HL-60/S4 treated with retinoic acid at 250 ng/mL for 4 days and 3 days (cell line): ENCODE measurements around the gene CSNK2B.

ENCODE experiments used
- in situ Hi-C: fragments of 300-500 bp; cut with MboI; formaldehyde crosslinking; loops from 2 replicates; pipeline ENCODE4 v1.7.0; 2022; ENCODE audit warnings: low sequenced_read_pairs

CSNK2B gene

DNA sequence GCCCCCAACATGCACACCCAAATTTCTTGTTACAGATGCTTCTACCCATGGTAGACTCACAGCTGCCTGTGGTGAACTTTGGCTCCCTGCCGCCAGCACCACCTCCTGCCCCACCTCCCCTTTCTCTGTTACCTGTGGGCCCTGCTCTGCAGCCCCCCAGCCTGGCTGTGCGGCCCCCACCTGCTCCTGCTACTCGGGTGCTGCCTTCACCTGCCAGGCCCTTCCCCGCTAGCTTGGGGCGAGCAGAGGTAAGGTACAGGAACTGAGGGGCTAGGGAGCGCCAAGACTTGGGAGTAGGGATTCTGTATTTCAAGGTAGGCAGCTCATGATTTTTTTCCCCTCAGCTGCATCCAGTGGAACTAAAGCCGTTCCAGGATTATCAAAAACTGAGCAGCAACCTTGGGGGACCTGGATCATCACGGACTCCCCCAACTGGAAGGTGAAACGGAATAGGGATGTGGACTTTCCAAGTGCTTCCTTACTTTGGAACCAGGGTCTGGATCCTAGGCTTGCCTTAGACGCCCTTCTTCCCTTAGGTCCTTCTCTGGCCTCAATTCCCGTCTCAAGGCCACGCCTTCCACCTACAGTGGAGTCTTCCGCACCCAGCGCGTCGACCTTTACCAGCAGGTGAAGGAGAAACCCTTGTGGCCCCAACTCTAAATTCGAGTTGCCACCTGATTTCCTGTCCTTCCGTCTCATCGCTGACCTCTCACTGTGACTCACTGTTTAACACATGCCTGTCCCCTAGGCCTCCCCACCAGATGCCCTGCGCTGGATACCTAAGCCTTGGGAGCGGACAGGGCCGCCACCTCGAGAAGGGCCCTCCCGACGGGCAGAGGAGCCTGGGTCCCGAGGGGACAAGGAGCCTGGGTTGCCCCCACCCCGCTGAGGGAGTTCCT lies 28.9 kb upstream of the CSNK2B start:
- in situ Hi-C loops, result no loop called here

DNA sequence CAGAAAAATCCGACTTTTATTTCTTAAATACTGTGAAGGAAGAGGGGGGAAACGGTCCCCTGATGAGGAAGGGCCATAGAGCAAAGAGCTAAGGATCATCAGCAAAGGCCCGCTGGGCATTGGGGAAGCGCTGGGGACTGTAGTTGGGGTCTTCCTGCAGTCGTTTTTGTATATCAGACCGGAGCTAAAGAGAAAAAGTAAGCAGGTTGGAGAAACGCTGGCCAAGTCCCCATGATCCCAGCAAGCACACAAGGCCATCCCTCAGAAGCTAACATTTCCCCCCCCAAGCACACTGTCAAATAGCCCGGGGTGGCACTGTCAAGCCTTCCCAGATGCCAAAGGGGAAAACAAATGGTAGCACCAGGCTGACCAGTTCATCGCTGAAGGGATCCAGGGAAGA lies 26.8 kb upstream of the CSNK2B start:
- in situ Hi-C loops, result no loop called here

DNA sequence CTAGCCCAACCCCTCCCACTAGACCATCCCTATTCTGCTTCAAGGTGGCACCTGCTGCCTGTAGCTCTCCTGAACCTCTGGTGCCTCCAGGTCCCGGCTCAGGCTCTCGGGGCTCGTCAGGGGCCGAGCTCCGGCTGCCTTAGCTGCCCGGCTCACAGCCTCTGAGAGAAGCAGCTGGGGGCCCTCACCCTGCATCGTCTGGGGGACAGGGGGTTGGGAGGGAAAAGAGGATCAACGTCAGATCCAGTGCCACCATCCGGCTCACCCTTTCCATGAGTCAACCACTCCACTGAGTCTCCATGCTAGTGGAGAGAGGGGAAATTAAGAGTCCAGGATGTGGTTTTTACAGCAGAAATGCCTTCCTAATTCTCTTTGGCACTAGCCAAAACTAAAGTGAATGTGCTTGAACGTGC lies 26.4 kb upstream of the CSNK2B start:
- in situ Hi-C loops, result no loop called here

DNA sequence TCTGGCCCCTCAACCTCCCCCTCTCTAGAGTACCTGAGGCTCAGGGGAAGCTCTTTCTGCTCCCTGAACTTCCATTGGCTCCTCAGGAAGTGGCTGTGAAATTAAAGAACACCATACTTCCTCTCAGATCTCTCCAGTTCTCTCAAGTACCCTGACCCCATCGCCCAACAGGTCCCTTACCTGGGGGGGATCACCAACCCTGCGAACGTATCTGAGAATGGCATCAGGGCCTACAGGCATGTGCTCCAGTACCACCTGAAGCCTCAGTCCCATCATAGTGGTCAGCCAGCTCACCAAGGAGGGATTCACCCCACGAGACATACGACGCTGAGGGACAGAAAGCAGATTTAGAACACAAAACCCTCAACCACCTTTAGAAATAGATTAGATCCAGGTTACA lies 25.3 kb upstream of the CSNK2B start:
- in situ Hi-C loops, result no loop called here

DNA sequence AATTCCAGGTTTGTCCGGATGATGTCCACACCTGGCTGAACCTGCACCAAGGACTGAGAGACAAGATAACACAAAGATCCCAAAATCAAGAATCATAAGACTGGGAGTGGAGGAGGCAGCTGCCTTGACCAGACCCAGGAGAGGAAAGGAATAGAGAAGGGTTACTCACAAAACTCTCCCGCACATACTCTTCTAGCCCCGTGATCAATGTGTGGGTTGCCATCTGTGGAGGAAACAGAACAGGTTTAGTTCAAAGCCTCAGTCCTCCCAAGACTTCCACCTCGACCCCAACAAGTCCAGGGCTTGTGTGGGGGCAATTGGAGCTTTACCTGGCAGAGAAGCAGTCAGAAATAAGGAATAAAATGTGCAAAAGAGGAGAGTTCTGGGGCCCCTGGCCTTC lies 24.5 kb upstream of the CSNK2B start:
- in situ Hi-C loops, result no loop called here

DNA sequence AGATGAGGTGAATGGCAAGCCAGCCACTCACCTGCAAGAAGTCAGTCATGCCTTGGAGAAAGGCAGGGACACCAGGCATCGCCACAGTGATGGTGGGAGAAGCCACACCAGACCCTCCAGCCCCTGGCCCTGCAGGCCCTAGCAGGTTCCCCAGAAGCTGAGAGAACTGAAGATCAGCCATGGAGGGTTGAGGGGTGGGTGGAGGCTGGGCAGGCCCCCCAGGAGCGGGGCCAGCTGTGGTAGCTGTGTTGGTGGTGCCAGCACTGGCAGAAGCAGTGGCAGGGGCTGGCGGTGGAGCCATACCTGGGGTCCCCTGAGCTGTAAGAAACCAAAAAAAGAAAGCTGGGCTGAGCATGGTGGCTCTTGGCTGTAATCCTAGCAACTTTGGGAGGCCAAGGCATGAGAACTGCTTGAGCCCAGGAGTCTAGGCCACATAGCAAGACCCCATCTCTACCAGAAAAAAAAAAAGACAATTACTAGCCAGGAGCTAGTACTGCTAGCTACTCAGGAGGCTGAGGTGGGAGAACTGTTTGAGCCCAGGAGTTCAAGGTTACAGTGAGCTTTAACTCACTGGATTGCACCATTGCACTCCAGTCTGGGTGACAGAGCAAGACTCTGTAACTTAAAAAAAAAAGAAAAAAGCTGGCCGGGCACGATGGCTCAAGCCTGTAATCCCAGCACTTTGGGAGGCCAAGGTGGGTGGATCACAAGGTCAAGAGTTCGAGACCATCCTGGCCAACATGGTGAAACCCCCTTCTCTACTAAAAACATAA lies 22.9 kb upstream of the CSNK2B start:
- in situ Hi-C loops, result no loop called here

DNA sequence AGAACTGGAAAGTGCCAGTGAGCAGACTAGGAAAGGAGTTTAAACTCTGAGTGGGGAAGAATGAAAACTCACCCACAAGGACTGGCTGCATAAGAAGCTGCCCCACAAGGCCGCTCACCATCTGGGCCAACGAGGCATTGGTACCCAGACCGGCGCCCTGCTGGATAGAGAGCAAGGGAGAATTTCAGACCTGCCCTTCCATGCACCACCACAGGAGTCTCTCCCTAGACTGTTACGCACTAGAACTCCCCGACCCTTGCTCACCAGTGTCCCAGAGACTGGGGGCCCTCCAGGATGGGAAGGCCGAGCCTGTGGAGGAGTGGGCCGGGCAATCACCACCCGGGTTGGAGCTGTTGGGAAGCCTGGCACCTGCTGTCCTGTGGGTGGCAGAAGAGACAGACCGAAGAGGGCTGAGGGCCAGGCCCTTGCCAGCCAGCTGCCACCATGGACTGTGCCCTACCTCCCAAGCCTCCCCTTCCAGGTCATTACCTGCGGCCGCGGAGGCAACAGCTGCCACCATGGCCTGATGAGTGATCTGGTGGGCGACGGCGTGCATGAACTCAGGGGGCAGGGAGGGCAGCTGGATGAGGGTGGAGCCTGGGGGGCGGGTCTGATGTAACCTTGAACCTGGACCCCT lies 21.9 kb upstream of the CSNK2B start:
- in situ Hi-C loops, result no loop called here

DNA sequence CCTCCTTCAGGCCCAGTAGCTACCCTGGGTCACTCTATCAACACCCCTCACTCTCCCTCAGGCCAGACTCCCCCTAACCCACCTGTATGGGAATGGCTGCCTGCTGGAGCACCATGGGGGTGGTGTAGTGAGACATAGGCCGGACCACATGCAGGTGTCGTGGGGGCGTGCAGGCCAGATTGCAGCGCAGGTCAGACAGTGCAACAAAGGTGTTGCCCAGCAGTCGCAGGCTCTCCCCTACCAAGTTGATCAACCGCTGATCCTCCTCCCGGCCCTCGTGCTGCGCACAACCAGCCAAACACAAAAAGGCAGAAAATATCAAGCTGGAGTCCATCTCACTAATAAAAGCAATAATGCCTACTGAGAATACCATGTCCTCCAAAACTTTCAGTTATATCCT lies 20.6 kb upstream of the CSNK2B start:
- in situ Hi-C loops, result no loop called here

DNA sequence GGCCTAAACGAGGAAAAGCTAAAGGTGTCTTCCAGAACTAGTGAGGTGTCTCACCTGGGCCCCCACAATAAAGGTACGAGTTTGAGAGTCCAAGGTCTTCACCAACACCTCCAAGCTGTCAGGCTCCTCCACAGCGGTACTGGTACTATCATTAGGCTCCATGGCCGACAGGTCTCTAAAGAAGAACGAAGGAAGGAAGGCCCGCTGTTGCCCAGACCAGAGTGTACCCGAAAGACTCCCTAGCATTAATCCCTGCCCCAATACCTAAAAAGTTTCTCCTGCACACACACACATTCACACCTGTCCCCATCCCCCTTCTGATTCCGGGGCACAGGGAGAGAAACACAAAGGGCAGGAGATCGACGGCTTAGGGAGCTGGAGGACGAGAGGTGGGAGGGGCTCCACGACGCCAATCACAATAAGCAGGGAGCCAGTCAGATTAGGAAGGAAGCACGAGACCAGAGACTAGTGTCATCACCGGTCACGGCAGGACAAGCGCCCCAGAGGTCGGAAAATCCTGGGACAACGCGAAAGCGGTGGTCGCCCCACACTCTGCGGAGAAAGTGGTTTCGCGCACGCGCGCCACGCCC lies 14.2 kb upstream of the CSNK2B start:
- in situ Hi-C loops, result no loop called here

DNA sequence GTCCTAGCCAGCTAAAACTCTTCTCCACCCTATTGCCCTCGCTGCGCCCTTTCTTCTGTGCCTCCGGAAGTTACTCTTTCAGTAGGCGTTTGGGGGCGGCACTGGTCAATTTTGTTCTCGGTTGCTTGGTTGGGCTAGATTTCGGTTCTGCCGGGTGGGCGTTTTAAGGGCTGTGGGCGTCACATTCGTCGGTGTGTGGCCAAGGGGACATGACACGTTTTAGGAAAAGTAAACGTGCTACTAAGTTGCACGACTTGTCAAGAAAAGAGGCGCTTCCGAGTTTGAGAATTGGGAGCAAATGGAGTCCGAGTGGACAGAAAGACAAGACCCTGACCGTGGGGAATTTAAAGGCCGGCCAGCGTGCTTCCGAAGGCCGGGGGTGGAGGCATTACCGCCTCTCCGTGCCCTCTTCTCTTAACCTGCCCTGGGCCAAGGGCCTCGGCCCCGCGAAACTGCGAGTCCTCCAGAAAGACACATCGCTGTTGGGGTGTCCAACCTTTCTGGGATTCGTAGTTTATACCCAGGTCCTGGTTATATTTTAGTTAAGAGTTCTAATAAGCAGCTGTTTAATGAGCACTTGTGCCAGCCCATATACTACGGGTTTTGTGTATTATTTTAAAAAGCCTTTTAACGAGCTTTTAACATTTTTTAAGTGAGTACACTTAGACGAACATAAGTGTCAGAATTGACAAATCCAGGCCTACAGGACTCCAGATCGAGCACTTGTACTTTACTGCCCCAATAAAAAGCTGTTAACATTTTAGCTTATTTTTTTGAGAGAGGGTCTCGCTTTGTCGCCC lies 12.8 kb upstream of the CSNK2B start:
- in situ Hi-C loops, result no loop called here

DNA sequence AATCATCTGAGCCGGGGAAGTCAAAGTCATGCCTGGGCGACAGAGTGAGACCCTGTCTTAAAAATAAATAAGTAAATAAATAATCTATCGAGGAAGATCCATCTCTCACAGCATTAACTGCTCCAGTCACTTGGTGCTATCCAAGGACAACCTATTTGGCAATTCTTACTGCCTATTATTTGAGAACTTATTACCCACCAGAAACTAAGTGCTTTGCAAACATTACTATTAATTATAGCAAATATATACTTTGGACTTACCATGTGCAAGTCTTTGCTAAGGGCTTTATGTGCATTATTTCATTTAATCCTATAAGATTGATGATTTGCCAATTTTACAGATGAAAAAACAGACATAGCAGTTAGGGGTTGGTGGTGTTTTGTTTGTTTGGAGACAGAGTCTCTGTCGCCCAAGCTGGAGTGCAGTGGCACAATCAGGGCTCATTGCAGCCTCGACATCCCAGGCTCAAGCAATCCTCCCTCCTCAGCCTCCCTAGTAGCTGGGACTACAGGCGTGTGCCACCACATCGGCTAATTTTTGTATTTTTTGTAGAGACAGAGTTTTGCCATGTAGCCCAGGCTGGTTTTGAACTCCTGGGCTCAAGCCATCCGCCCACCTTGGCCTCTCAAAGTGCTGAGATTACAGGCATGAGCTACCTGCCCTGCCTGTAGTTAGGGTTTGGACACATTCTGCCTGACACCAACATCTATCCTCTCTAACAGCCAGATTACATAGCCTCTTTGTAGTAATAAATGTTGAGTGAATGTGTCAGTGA lies 11.1 kb upstream of the CSNK2B start:
- in situ Hi-C loops, result no loop called here

DNA sequence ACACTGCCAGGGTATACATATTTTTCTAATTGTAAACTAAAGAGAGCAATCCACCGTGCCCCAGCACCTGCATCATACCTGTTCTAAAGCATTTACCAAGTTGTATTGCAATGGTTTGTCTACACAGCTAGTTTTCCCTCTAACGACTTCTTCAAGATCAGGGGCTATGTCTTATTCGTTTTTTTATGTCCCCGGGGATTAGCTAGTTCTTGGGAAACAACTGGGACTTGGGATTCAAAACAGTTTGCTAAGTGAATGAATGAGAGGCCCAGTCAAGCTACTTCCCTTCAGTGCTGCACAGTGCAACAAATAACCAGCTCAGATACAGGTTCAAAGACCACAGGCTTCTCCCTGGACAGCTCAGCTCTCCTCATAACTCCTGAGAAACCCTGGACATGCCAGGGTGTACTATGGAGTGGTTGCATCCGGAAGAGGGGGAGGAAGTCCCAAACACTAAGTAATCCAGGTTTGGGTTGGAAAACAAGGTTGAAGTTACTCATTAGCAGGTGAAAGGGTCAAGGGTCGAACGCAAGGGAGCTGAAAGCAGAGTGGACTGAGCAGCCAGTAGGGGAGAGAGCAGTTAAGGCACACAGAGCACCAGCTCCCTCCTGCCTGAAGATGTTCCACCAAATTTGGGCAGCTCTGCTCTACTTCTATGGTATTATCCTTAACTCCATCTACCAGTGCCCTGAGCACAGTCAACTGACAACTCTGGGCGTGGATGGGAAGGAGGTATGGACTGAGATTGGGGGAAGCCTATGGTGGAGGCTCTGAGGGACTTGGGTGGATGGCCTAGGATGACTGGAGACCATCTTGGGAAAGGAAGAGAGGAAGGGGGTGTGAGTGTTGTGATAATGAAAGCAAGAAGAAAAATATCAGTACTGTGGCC lies 10.3 kb upstream of the CSNK2B start, which contains the start of gene APOM:
APOM (plus strand) TSS at position 546 of the 889 bp plus-strand sequence; CDS start at position 619, 73 bp downstream.
- in situ Hi-C loops, result no loop called here

DNA sequence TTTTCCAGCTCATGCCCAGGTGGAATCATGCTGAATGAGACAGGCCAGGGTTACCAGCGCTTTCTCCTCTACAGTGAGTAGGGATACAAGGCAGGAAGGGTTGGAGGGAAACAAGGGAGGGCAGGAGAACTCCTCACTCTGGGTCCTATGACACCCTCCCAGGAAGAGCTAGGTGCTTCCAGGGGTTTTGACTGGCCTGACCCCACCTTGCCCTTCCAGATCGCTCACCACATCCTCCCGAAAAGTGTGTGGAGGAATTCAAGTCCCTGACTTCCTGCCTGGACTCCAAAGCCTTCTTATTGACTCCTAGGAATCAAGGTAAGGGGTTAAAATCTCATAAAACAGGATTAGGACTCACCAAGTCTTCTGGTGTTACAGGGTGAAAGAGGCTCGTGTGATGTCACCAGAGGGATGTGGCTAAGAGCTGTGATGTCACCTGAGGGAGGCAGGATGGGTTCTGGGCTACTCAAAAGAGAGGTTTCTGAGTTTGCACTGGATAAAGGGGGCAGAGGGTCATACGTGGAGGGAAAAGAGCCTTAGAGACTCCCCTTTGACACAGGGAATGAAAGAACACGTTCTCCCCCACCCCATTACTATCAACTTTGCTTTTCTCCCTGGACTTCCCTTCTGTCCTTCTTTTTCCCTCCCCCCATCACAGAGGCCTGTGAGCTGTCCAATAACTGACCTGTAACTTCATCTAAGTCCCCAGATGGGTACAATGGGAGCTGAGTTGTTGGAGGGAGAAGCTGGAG lies 8.3 kb upstream of the CSNK2B start:
- in situ Hi-C loops, result no loop called here

DNA sequence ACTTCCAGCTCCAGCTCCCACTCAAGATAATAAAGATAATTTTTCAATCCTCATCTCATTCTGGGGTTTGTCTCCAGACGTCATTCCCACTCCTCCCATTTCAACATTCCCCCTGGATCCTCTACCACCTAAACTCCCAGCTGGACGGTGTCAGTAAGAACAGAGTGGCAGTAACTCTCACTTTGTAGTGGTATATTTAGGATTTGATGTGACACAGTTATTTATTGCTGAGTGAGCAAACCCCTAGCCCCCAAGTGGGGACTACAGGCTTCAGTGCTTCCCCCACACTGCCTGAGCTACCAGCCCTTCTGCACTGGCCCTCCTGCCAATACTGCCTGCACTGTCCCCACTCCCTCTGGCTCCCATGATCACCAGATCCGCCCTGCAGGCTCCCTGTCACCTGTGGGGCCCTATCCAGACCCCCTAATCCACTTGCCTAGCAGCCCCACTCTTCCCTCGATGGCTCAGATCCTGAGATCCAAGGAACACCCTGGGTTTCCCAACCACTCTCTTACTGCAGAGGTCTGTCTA lies 7.7 kb upstream of the CSNK2B start:
- in situ Hi-C loops, result no loop called here

DNA sequence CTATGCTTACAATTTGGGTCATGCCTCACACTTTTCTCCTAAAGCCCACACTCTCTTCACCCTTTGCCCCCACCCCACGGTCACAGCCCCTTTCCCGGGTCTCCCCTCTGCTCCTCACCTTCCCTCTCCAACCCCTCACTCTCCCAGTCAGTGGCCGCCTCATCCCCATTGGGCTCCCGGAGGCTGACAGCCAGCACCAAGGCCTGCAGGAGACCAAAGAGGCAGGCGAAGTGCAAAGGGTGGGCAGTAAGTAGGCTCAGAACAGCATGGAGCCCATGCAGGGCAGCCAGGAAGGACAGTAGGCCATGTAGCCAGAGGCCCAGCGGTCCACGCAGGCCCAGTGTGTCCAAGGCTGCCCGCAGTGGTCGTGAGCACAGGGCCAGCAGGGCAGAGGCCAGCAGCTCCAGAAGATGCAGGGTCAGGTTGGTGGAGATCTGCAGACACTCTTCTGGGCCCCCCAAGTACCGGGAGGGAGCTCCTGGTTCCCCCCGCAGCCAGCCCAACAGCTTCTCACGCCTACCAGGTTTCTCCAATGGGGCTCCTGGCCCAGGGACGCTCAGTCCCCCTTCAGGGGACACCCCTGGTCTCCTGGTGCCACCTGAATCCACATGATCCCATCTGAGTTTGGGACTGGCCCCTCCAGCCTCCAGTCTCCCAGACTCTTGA lies 6.8 kb upstream of the CSNK2B start:
- in situ Hi-C loops, result no loop called here

DNA sequence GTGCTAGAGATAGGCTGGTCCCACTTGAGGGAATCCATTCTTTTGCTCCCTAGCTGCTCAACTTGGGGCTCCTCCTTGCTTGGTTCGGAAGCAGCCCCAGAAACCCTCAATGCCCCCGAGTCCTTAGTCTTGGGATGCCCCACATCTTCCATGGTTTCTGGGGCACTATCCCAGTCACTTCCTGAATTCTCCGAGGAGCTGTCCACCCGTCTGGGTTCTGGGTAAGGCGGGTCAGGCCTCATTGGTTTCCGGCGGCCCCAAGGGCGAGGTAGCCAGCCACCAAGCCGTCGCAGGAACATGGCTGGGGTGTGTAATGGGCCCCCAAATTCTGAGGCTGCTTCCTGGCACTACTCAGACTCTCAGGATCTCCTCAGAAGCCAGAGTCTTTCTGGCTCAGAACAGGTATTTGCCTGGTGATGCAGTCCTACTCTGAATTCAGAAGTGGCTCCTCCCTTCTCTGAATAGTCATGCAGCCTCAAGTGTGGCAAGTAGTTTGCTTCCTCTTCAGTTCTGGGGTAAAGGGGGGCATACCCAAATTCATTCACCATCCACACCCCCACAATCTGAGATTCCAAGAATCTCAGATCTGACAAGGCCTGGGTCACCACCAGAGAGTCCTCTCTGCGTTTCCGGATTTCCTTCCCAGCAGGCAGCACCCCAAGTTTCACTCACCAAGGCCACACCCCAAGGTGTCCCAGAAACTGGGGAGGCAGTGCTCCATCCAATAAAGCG lies 6.1 kb upstream of the CSNK2B start:
- in situ Hi-C loops, result no loop called here
